Esophagus muscularis mucosa (tissue), 4 donors: ENCODE results near the gene DBH. TPM values are rescaled to one million over a fixed set of nuclear protein-coding genes. Genes with fewer than 3 reads are reported as not detected.

ENCODE experiments used
- DNase-seq: peaks from one replicate; pipeline ENCODE4 v3.0.0-alpha.2; 2017; ENCODE audit errors: extremely low spot score
- H3K27ac ChIP-seq, 4 donors: fragments of 200-600 bp; sonication (generic); replicated peaks in 1 of 4; 1 replicate in 3 of 4; 2 replicates in 1 of 4; pipeline ENCODE4 v1.5.1; 2016 to 2019; ENCODE audit warnings: mild to moderate bottlenecking in 1 of 4
- H3K27me3 ChIP-seq, 4 donors: fragments of 200-600 bp; sonication (generic); one replicate each; pipeline versions ENCODE4 v1.5.1 to v1.6.0; 2016 to 2019
- H3K36me3 ChIP-seq, 4 donors: fragments of 200-600 bp; sonication (generic); one replicate each; pipeline ENCODE4 v1.5.1; 2016 to 2019
- H3K4me1 ChIP-seq, 4 donors: fragments of 200-600 bp; sonication (generic); one replicate each; pipeline ENCODE4 v1.5.1; 2016 to 2019
- H3K4me3 ChIP-seq, 4 donors: fragments of 200-600 bp; sonication (generic); 1 replicate in 2 of 4; 2 replicates in 2 of 4; pipeline ENCODE4 v1.5.1; 2016 to 2019; ENCODE audit warnings: mild to moderate bottlenecking in 4 of 4, moderate library complexity in 1 of 4
- H3K9me3 ChIP-seq, 4 donors: fragments of 200-600 bp; sonication (generic); 1 replicate in 3 of 4; 2 replicates in 1 of 4; pipeline ENCODE4 v1.5.1; 2016 to 2019
- CTCF ChIP-seq, 3 experiments: fragments of 200-600 bp in 2 of 3; fragments of 450-650 bp in 1 of 3; sonication (generic) in 2 of 3; IDR thresholded peaks; one replicate each; pipeline ENCODE4 v1.5.1; 2017 to 2019; ENCODE audit warnings: antibody characterized with exemption in 3 of 3, mild to moderate bottlenecking in 2 of 3, moderate library complexity in 1 of 3
- EP300 ChIP-seq: sonication (generic); formaldehyde crosslinking; IDR thresholded peaks from one replicate; pipeline ENCODE4 v1.6.1; 2017; ENCODE audit warnings: antibody characterized with exemption
- POLR2A ChIP-seq: fragments of 450-650 bp; IDR thresholded peaks from one replicate; pipeline ENCODE4 v1.6.1; 2017; ENCODE audit warnings: antibody characterized with exemption, moderate library complexity, mild to moderate bottlenecking, low read depth
- POLR2AphosphoS5 ChIP-seq, 2 donors: sonication (generic); formaldehyde crosslinking; IDR thresholded peaks; one replicate each; pipeline ENCODE4 v1.6.1; 2017; ENCODE audit warnings: antibody characterized with exemption in 2 of 2
- WGBS: methylation state at CpG from one replicate; pipeline ENCODE4 v1.1.5; 2018; 5-methylcytosine and 5-hydroxymethylcytosine counted together
- intact Hi-C: fragments of 100-400 bp; cut with DNase I; formaldehyde crosslinking; loops from one replicate; pipeline ENCODE4 v1.15.1; 2023
- total RNA-seq, 4 donors: library from RNA; depleted of rRNA; stranded (reverse); fragments of >200 nt; gene quantifications; one replicate each; pipeline versions ENCODE4 v1.1.0 to v1.2.1, GENCODE V29; 2016

Gene DBH
- total RNA-seq, 4 donors from 2014 or later: 0.06 TPM; not detected in 3

DNA sequence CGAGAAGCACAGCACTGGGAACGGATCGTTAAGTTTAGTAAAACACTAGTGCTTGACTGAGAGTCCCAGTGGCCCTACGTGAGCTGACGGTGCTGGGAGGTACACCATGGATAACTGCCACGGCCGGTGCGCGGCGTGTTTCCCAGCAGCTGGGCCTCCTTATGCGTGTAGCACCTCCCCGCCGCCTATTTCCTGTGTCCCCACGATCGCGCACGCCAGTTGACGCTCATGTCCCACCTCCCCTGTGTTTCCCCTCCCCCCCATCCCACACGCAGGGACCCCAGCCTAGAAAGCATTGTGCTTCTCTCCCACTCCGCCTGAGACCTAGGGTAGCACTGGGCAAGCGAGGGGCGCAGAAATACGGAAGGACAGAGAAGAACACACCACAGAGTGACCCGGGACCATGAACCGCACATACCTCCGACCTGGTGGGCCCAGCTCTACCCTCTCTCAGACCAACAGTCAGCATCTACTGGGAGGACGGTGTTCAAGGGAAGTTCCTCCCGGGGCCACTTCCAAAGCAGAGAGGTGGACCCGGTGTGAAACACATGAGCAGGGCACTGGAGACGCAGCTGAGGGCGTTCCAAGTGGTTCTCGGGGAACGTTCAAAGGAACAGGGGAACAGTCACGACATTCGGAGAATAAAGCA, 45.6 kb downstream of the DBH start:
- WGBS: 94% methylated on average over 33 of the region's 35 CpGs
- H3K4me1 ChIP-seq: peaks cover 23 to 40% (median 35%) of the 10 kb centered on the region in 4 donors
- no peak overlapping the region for H3K27ac ChIP-seq
- no peaks in the 10 kb centered on the region for H3K9me3 ChIP-seq
- H3K36me3 ChIP-seq: no peaks in the 10 kb centered on the region
- no peak for DNase-seq
- H3K27me3 ChIP-seq: no peaks in the 10 kb centered on the region
- TF ChIP-seq EP300: no peak
- no peak for TF ChIP-seq POLR2A
- no peak for TF ChIP-seq POLR2AphosphoS5 (IDR thresholded peaks at IDR 0.05)
- no peak for TF ChIP-seq CTCF (IDR thresholded peaks at IDR 0.05)
- no peak overlapping the region for H3K4me3 ChIP-seq
- intact Hi-C loops: no loop called here

DNA sequence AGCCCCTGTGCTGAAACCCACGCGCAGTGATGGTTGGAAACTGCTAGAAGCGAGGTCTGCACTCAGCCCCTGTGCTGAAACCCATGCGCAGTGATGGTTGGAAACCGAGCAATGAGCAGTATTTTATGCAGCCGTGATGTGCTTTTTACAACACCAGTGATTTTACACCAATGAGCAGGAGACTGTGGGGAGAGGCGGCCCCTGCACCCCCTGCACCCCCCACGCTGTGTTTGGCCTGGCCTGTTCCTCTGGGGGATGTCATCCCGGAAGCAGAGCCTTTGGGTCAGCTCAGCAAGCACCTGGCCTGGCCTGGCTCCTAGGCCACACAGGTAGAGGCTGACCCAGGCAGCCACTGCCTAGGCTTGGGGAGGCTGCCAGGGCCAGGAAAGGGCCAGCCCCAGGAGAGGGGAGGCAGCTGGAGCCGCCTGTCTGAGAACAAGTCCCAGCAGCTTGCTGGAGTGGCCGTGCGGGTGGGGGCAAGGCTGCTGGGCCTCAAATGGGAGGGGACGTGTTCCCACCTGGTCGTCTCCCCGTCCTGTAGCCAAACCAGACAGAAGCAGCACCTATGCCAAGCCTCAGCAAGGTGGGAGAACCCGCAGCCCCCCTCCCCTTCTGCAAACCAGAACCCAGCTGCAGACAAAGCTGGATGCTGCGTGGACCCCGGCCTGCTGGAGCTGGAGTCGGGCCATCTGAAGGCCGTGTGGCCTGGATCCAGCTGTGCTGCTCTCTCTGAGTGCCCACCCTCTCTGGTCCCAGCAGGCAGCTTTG, 46.8 kb downstream of the DBH start:
- no peak for DNase-seq
- H3K27ac ChIP-seq: peak overlapping the region in 1 of 4 donors; percentile 28
- 89% methylated on average over 13 of the region's 20 CpGs for WGBS
- intact Hi-C loops: no loop called here
- no peaks in the 10 kb centered on the region for H3K36me3 ChIP-seq
- H3K4me1 ChIP-seq: peaks cover 23 to 40% (median 35%) of the 10 kb centered on the region in 4 donors
- TF ChIP-seq CTCF (IDR thresholded peaks at IDR 0.05) (no peak), EP300 (no peak), POLR2AphosphoS5 (IDR thresholded peaks at IDR 0.05) (no peak), POLR2A (no peak)
- H3K9me3 ChIP-seq: no peaks in the 10 kb centered on the region
- H3K27me3 ChIP-seq: no peaks in the 10 kb centered on the region
- no peak overlapping the region for H3K4me3 ChIP-seq

GRCh38 chr9:133683586-133684120, 47.5 kb downstream of the DBH start:
- H3K9me3 ChIP-seq: no peaks in the 10 kb centered on the region
- no peak for TF ChIP-seq CTCF (IDR thresholded peaks at IDR 0.05)
- TF ChIP-seq POLR2AphosphoS5 (IDR thresholded peaks at IDR 0.05): no peak
- TF ChIP-seq POLR2A: no peak
- no peak for TF ChIP-seq EP300
- H3K36me3 ChIP-seq: no peaks in the 10 kb centered on the region
- H3K4me3 ChIP-seq: no peak overlapping the region
- intact Hi-C loops: no loop called here
- WGBS: 51% methylated on average over 16 of the region's 19 CpGs
- H3K27me3 ChIP-seq: no peaks in the 10 kb centered on the region
- no peak for DNase-seq
- H3K4me1 ChIP-seq: peaks cover 23 to 40% (median 35%) of the 10 kb centered on the region in 4 donors
- peak overlapping the region in 2 of 4 donors; percentile 28 to 50 for H3K27ac ChIP-seq

DNA sequence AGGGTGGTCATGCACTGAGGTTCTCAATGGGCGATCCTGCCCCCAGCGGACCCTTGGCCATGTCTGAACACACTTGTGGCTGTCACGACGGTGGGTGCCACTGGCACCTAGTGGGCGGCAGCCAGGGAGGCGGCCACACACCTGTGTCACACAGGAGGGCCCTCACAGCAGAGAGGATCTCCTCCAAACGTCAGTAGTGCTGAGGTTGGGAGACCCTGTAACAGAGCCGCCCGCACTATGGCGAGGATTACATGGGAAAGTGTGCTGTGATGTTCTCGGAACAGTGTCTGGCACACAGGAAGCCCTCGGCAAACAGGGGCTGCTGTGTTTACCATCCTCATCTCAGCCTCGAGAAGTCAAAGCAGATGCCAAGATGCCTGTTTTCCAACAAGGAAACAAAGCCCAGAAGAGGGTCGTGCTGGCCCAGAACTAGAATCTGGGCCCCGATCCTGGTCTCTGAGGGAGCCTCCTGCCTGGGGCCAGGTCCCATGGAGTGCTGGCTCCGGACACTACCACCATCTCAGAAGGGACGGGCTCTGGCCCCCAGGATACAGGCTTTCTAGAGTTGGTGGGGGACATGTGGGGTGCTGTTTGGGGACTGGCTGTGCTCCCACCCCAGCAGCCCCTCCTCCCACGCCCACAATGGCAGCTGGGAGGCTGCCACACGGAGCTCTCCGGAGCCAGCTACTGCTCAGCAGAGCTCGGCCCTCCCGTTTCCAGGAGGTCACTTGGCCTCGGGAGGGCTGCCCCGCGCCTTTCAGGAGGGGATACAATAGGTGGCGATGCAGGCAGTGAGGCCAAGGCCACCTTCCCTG, 48.2 kb downstream of the DBH start:
- DNase-seq: no peak
- H3K36me3 ChIP-seq: no peaks in the 10 kb centered on the region
- WGBS: 75% methylated on average over 11 of the region's 26 CpGs
- H3K4me1 ChIP-seq: peaks cover 18 to 36% (median 31%) of the 10 kb centered on the region in 4 donors
- no peaks in the 10 kb centered on the region for H3K27me3 ChIP-seq
- H3K27ac ChIP-seq: peak overlapping the region in 2 of 4 donors; percentile 28 to 50
- H3K9me3 ChIP-seq: no peaks in the 10 kb centered on the region
- intact Hi-C loops: no loop called here
- no peak for TF ChIP-seq CTCF (IDR thresholded peaks at IDR 0.05)
- no peak for TF ChIP-seq EP300
- no peak for TF ChIP-seq POLR2A
- no peak for TF ChIP-seq POLR2AphosphoS5 (IDR thresholded peaks at IDR 0.05)
- no peak overlapping the region for H3K4me3 ChIP-seq
